Fibroblast of villous mesenchyme (primary cell): ENCODE data around the gene STUM. TPM values are rescaled to one million over a fixed set of nuclear protein-coding genes. Genes with fewer than 3 reads are reported as not detected.

Experiments used
- DNase-seq: peaks from one replicate; pipeline ENCODE4 v3.0.0-alpha.2; 2010; ENCODE audit warnings: low read depth
- H3K4me3 ChIP-seq: 2 replicates; pipeline ENCODE4 v1.5.1; 2011; ENCODE audit warnings: low read depth, mild to moderate bottlenecking, low read length
- total RNA-seq: library from RNA; depleted of rRNA; stranded (reverse); fragments of >200 nt; gene quantifications from 2 replicates; pipeline ENCODE4 v1.2.3, GENCODE V29; 2012
- TF ChIP-seq, protein P1 (sequence below): IDR thresholded peaks from 2 replicates; pipeline ENCODE4 v1.5.1; 2012; ENCODE audit warnings: low read depth, mild to moderate bottlenecking, low read length; ENCODE audit not compliant: insufficient read depth

Gene STUM
- total RNA-seq, 1 donor: under 0.01 TPM

DNA sequence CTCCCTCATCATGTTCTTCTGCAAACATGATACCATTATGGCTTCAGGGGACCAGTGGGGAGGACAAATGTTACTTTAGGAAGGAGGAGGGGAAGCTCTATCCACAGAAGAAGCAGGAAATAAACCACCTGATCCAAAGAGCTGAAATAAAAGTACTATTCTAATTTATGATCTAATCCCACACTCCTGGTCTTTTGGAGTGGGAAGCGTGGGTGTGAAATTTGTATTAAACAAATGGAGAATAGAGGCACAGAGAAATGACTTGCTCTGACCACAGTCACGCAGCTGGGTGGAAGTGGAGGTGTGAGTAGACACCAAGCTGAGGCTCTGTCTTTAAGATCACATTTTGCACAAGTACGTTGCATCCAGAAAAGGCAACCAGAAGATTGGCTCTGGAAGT, 14.5 kb upstream of the STUM start:
- no peak overlapping the region for H3K4me3 ChIP-seq
- DNase-seq: no peak
- TF ChIP-seq, protein P1, sequence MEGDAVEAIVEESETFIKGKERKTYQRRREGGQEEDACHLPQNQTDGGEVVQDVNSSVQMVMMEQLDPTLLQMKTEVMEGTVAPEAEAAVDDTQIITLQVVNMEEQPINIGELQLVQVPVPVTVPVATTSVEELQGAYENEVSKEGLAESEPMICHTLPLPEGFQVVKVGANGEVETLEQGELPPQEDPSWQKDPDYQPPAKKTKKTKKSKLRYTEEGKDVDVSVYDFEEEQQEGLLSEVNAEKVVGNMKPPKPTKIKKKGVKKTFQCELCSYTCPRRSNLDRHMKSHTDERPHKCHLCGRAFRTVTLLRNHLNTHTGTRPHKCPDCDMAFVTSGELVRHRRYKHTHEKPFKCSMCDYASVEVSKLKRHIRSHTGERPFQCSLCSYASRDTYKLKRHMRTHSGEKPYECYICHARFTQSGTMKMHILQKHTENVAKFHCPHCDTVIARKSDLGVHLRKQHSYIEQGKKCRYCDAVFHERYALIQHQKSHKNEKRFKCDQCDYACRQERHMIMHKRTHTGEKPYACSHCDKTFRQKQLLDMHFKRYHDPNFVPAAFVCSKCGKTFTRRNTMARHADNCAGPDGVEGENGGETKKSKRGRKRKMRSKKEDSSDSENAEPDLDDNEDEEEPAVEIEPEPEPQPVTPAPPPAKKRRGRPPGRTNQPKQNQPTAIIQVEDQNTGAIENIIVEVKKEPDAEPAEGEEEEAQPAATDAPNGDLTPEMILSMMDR: no peak

DNA sequence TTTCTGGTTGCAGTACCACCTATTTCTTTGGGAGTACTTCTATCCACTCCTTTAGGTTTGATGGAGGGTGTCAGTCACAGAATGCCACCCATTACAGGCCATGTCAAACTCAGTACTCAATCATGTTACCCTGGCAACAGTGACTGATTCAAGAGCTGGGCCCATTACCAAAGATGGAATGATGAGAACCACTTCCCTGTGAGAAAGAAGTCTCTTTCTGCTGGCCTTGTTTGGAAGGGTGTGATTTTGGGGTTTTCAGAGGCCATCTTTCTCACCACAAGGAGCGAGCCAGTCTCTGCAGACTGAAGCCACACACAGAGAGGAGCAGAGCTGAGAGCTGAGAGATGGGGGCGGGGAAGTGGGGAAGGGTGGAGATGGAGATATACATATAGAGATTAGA, 13.9 kb upstream of the STUM start:
- no peak overlapping the region for H3K4me3 ChIP-seq
- DNase-seq: no peak
- TF ChIP-seq, protein P1: no peak

- TF ChIP-seq, protein P1: no peak
- DNase-seq: no peak
Observed at GRCh38 chr1:226535666-226536065, 12.9 kb upstream of the STUM start.

DNA sequence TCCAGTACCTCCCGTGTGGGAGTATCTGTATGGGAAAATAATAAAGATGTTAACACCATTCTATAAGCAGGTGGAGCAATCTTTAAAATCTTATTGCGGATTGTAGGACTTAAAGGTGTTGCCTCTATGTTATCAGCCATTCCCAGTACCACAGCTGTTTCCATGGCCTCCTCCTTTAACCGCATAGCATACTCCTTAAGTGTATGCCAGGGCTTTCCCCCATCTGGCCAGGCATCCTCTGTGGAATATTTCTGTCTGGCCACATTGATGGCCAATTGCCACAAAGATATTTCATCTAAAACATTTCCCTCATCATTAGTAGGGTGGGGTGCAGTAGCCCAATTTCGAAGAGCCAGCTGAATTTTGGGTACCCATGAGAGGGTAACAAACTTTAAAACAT, 7.3 kb upstream of the STUM start:
- TF ChIP-seq, protein P1: no peak
- DNase-seq: no peak
- H3K4me3 ChIP-seq: no peak overlapping the region

More at GRCh38 chr1:226535666-226536065, 12.9 kb upstream of the STUM start:
- H3K4me3 ChIP-seq: no peak overlapping the region

DNA sequence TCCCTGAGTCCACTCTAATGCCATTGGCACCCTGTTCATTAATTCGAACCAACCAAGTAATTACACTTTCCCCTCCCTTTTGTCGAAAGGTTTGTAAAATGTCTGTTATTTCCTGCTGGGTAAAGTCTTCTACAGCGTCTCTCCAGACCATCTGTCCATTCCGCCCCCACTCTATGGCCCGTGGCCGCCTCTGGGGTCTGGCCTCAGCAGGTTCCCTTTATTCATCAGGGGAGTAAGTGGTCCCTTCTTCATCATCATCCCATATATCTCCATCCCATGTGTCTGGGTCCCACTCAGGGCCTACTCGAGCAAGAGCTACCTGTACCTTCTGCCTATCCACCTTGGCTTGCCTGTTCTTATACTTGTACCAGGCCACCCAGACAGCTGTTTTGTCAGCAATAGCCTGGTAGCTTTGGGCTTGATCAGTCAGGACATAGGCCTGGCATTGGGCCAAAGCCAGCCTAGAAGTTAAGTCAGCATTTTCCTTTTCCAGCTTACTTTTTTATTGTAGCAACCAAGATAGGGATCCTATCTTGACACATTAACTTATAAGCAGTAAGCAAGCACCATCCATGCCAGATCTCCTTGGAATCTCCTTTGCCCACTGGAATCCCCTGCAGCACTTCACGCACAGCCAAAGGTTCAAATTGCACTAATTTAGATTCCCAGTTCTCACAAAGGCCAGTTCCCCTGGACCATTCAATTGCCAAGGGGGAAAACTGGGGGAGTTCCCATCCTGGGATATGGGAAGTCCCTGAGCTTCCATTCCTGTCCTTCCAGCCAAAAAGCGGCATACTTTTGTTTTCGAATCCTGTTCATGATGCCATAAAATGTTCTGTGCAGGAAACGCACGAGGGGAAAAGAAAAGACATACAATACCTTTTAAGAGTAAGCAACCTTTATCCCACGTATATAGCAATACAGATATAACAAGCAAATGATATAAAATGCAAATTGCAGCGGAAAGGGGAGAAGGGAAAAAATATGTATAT, 6.6 kb upstream of the STUM start:
- DNase-seq: no peak
- TF ChIP-seq, protein P1: no peak
- H3K4me3 ChIP-seq: no peak overlapping the region

GRCh38 chr1:226542623-226543103, 5.9 kb upstream of the STUM start:
- TF ChIP-seq, protein P1: no peak
- DNase-seq: peak; percentile 13
- no peak overlapping the region for H3K4me3 ChIP-seq
